Neural progenitor cell (in vitro differentiated cells): Measurements from ENCODE around the gene STK38L. TPM values are rescaled to one million over a fixed set of nuclear protein-coding genes. Genes with fewer than 3 reads are reported as not detected.

ENCODE experiments used
- DNase-seq: peaks from one replicate; pipeline ENCODE4 v3.0.0-alpha.2; 2016; ENCODE audit warnings: low spot score
- H2AFZ ChIP-seq: fragments of 200-600 bp; sonication (generic); replicated peaks from 2 replicates; pipeline ENCODE4 v1.6.1; 2016; ENCODE audit warnings: antibody characterized with exemption
- H3F3A ChIP-seq: fragments of 200-600 bp; sonication (generic); 2 replicates; pipeline ENCODE4 v1.6.1; 2016; ENCODE audit warnings: antibody characterized with exemption, low read depth
- H3K27ac ChIP-seq: fragments of 200-600 bp; sonication (generic); 2 replicates; pipeline ENCODE4 v1.5.1; 2016; ENCODE audit warnings: mild to moderate bottlenecking
- H3K27me3 ChIP-seq: fragments of 200-600 bp; sonication (generic); 2 replicates; pipeline ENCODE4 v1.6.1; 2016; ENCODE audit warnings: mild to moderate bottlenecking, moderate library complexity
- H3K36me3 ChIP-seq: fragments of 200-600 bp; sonication (generic); 2 replicates; pipeline ENCODE4 v1.5.1; 2016
- H3K4me1 ChIP-seq: fragments of 200-600 bp; sonication (generic); 2 replicates; pipeline ENCODE4 v1.6.1; 2016; ENCODE audit warnings: mixed run types
- H3K4me2 ChIP-seq: fragments of 200-600 bp; sonication (generic); 2 replicates; pipeline ENCODE4 v1.6.1; 2016
- H3K4me3 ChIP-seq: fragments of 200-600 bp; sonication (generic); 2 replicates; pipeline ENCODE4 v1.5.1; 2016
- H3K79me2 ChIP-seq: fragments of 200-600 bp; sonication (generic); 2 replicates; pipeline ENCODE4 v1.6.1; 2016; ENCODE audit warnings: low read depth
- H3K9ac ChIP-seq: fragments of 200-600 bp; sonication (generic); 2 replicates; pipeline ENCODE4 v1.6.1; 2016
- H3K9me3 ChIP-seq: fragments of 200-600 bp; sonication (generic); 2 replicates; pipeline ENCODE4 v1.5.1; 2016; ENCODE audit warnings: low read depth
- H4K20me1 ChIP-seq: fragments of 200-600 bp; sonication (generic); 2 replicates; pipeline ENCODE4 v1.6.1; 2016; ENCODE audit warnings: low read depth
- H3K27ac Mint-ChIP-seq: 3 replicates; pipeline ENCODE4 v1.8.0; 2021; ENCODE audit warnings: mixed read lengths
- H3K27me3 Mint-ChIP-seq: 2 replicates; pipeline ENCODE4 v1.8.0; 2022; ENCODE audit warnings: low read depth, mild to moderate bottlenecking, inconsistent platforms, moderate library complexity, mixed read lengths; ENCODE audit not compliant: insufficient read depth
- H3K36me3 Mint-ChIP-seq: 3 replicates; pipeline ENCODE4 v1.8.0; 2021; ENCODE audit warnings: mixed read lengths
- H3K4me1 Mint-ChIP-seq: 3 replicates; pipeline ENCODE4 v1.8.0; 2021; ENCODE audit warnings: mixed read lengths
- H3K4me3 Mint-ChIP-seq: 3 replicates; pipeline ENCODE4 v1.8.0; 2021; ENCODE audit warnings: mild to moderate bottlenecking, moderate library complexity, mixed read lengths
- H3K9me3 Mint-ChIP-seq: 3 replicates; pipeline ENCODE4 v1.8.0; 2020; ENCODE audit warnings: mixed read lengths
- CTCF ChIP-seq: fragments of 200-600 bp; sonication (generic); IDR thresholded peaks from 2 replicates; pipeline ENCODE4 v1.5.1; 2017; ENCODE audit warnings: antibody characterized with exemption, mild to moderate bottlenecking
- EZH2 ChIP-seq: fragments of 200-600 bp; sonication (generic); IDR thresholded peaks from 2 replicates; pipeline ENCODE4 v1.6.1; 2017; ENCODE audit warnings: antibody characterized with exemption, mild to moderate bottlenecking, moderate library complexity
- EZH2phosphoT487 ChIP-seq: fragments of 200-600 bp; sonication (generic); IDR thresholded peaks from 2 replicates; pipeline ENCODE4 v1.6.1; 2017; ENCODE audit warnings: antibody characterized with exemption
- total RNA-seq: library from RNA; depleted of rRNA; stranded (reverse); fragments of >200 nt; gene quantifications from 2 replicates; pipeline ENCODE4 v1.2.3, GENCODE V29; 2015; ENCODE audit warnings: low replicate concordance

The STK38L gene
- total RNA-seq, 1 donor from 2014 or later: 62.6 TPM

- H3K27me3 ChIP-seq: peaks cover 43% of the 10 kb centered on the region
- Mint-ChIP-seq H3K27me3 (peaks cover 21% of the 10 kb centered on the region), H3K4me3 (peak overlapping the region; percentile 85), H3K9me3 (no peaks in the 10 kb centered on the region), H3K4me1 (peaks cover 26% of the 10 kb centered on the region), H3K27ac (no peak overlapping the region), H3K36me3 (peaks cover 4% of the 10 kb centered on the region)
- H3K9ac ChIP-seq: no peak overlapping the region
- no peak overlapping the region for H3K27ac ChIP-seq
- TF ChIP-seq CTCF: no peak
- TF ChIP-seq EZH2phosphoT487: no peak
- TF ChIP-seq EZH2: no peak
- peak overlapping the region; percentile 87 for H3K4me2 ChIP-seq
- no peaks in the 10 kb centered on the region for H3K9me3 ChIP-seq
- H4K20me1 ChIP-seq: peaks cover 9% of the 10 kb centered on the region
- no peaks in the 10 kb centered on the region for H3K36me3 ChIP-seq
- H2AFZ ChIP-seq: peak overlapping the region; percentile 99
- peak overlapping the region; percentile 76 for H3K4me3 ChIP-seq
- peaks cover 18% of the 10 kb centered on the region for H3K4me1 ChIP-seq
- H3K79me2 ChIP-seq: peaks cover 13% of the 10 kb centered on the region
- peaks cover 8% of the 10 kb centered on the region for H3F3A ChIP-seq
- DNase-seq: no peak
Measured at GRCh38 chr12:27331927-27332324, 87.8 kb downstream of the STK38L start.

- H3K4me3 ChIP-seq: peak overlapping the region; percentile 76
- no peak overlapping the region for H3K27ac ChIP-seq
- Mint-ChIP-seq H3K27ac (peak overlapping the region; percentile 20), H3K4me1 (peaks cover 26% of the 10 kb centered on the region), H3K36me3 (peaks cover 4% of the 10 kb centered on the region), H3K27me3 (peaks cover 21% of the 10 kb centered on the region), H3K9me3 (no peaks in the 10 kb centered on the region), H3K4me3 (peak overlapping the region; percentile 85)
- H3K27me3 ChIP-seq: peaks cover 43% of the 10 kb centered on the region
- no peak overlapping the region for H3K9ac ChIP-seq
- peak overlapping the region; percentile 87 for H3K4me2 ChIP-seq
- H3K79me2 ChIP-seq: peaks cover 13% of the 10 kb centered on the region
- TF ChIP-seq EZH2phosphoT487: no peak
- peaks cover 9% of the 10 kb centered on the region for H4K20me1 ChIP-seq
- peaks cover 8% of the 10 kb centered on the region for H3F3A ChIP-seq
- no peaks in the 10 kb centered on the region for H3K36me3 ChIP-seq
- H3K9me3 ChIP-seq: no peaks in the 10 kb centered on the region
- peak overlapping the region; percentile 99 for H2AFZ ChIP-seq
- no peak for DNase-seq
- peaks cover 18% of the 10 kb centered on the region for H3K4me1 ChIP-seq
Measured at GRCh38 chr12:27332407-27332713, 88.3 kb downstream of the STK38L start.

GRCh38 chr12:27332714-27333402, 88.8 kb downstream of the STK38L start, which contains the start of gene BMAL2:
BMAL2 (plus strand) TSS chr12:27332836; CDS start chr12:27333073, 237 bp downstream.
- H3K27me3 ChIP-seq: peaks cover 43% of the 10 kb centered on the region
- Mint-ChIP-seq H3K36me3 (peaks cover under 1% of the 10 kb centered on the region), H3K27ac (peak within 1 kb of the TSS; percentile 20), H3K9me3 (no peaks in the 10 kb centered on the region), H3K4me3 (peak within 1 kb of the TSS; percentile 91), H3K4me1 (peaks cover 26% of the 10 kb centered on the region), H3K27me3 (peaks cover 21% of the 10 kb centered on the region)
- no peaks in the 10 kb centered on the region for H3K9me3 ChIP-seq
- H3K9ac ChIP-seq: no peak within 1 kb of the TSS
- DNase-seq: peak; percentile 85
- H4K20me1 ChIP-seq: peaks cover 9% of the 10 kb centered on the region
- H3K79me2 ChIP-seq: peaks cover 13% of the 10 kb centered on the region
- peak within 1 kb of the TSS; percentile 99 for H2AFZ ChIP-seq
- no peaks in the 10 kb centered on the region for H3K36me3 ChIP-seq
- TF ChIP-seq EZH2phosphoT487 (no peak), EZH2 (no peak), CTCF (no peak)
- H3K27ac ChIP-seq: no peak within 1 kb of the TSS
- peaks cover 8% of the 10 kb centered on the region for H3F3A ChIP-seq
- H3K4me3 ChIP-seq: peak within 1 kb of the TSS; percentile 76
- peaks cover 18% of the 10 kb centered on the region for H3K4me1 ChIP-seq
- H3K4me2 ChIP-seq: peak within 1 kb of the TSS; percentile 87

- DNase-seq: peak; percentile 43
- peak overlapping the region; percentile 99 for H2AFZ ChIP-seq
- no peak overlapping the region for H3K27ac Mint-ChIP-seq
Measured at GRCh38 chr12:27333403-27334009, 89.4 kb downstream of the STK38L start.

More at GRCh38 chr12:27333403-27334009, 89.4 kb downstream of the STK38L start:
- Histone ChIP-seq H3K27me3 (peaks cover 43% of the 10 kb centered on the region), H3K27ac (no peak overlapping the region), H4K20me1 (peaks cover 9% of the 10 kb centered on the region), H3K9ac (no peak overlapping the region), H3K36me3 (no peaks in the 10 kb centered on the region), H3K4me1 (peaks cover 18% of the 10 kb centered on the region), H3K9me3 (no peaks in the 10 kb centered on the region), H3K79me2 (peaks cover 13% of the 10 kb centered on the region), H3K4me2 (peak overlapping the region; percentile 87), H3K4me3 (peak overlapping the region; percentile 76), H3F3A (peaks cover 8% of the 10 kb centered on the region)
- peaks cover 21% of the 10 kb centered on the region for H3K27me3 Mint-ChIP-seq
- TF ChIP-seq EZH2phosphoT487 (peak; percentile 32), CTCF (no peak), EZH2 (peak; percentile 69)
- H3K4me3 Mint-ChIP-seq: peak overlapping the region; percentile 91
- no peaks in the 10 kb centered on the region for H3K9me3 Mint-ChIP-seq
- H3K36me3 Mint-ChIP-seq: no peaks in the 10 kb centered on the region
- H3K4me1 Mint-ChIP-seq: peaks cover 26% of the 10 kb centered on the region
